PC-9 (cell line): ENCODE data around the gene CEP72.

ENCODE experiments used
- EZH2 ChIP-seq: fragments of 200-600 bp; sonication (generic); IDR thresholded peaks from 2 replicates; pipeline ENCODE4 v1.8.0; 2017; ENCODE audit warnings: antibody characterized with exemption, low read depth
- TF ChIP-seq, protein P1 (sequence below): fragments of 200-600 bp; sonication (generic); conservative IDR thresholded peaks from 2 replicates; pipeline ENCODE4 v1.6.1; 2017; ENCODE audit warnings: mixed run types, antibody characterized with exemption, mild to moderate bottlenecking, moderate library complexity

DNA sequence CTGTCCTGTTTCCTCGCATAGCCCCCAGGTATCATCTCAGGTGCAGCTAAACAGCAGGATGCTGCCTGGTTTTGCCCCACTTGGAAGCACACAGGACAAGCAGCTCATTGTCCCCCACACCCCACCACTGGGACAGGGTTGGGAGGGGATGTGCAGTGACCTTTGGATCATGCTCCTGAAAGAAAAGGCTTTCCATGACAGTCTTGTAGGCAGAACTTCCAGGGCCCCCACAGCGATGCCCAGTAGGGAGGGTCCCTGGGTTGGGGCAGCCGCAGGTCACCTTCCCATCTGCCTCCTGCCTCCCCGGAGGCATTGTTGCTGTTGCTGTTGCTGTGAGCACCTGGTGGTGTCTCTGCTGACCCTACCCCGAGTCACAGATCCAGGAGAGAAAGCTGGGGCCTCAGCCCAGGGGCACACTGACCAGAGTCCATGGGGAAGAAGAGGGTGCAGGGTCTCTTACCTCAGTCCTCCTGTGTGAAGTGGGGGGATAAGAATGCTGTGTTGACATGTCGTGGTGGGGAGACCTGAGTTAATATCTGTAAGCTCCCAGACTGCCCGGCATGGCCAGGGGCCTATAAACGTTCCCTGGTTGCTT, 8.5 kb downstream of the CEP72 start:
- TF ChIP-seq, protein P1, sequence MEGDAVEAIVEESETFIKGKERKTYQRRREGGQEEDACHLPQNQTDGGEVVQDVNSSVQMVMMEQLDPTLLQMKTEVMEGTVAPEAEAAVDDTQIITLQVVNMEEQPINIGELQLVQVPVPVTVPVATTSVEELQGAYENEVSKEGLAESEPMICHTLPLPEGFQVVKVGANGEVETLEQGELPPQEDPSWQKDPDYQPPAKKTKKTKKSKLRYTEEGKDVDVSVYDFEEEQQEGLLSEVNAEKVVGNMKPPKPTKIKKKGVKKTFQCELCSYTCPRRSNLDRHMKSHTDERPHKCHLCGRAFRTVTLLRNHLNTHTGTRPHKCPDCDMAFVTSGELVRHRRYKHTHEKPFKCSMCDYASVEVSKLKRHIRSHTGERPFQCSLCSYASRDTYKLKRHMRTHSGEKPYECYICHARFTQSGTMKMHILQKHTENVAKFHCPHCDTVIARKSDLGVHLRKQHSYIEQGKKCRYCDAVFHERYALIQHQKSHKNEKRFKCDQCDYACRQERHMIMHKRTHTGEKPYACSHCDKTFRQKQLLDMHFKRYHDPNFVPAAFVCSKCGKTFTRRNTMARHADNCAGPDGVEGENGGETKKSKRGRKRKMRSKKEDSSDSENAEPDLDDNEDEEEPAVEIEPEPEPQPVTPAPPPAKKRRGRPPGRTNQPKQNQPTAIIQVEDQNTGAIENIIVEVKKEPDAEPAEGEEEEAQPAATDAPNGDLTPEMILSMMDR: no peak
- no peak for TF ChIP-seq EZH2
